Activated T-helper 17 cell treated with anti-CD3 and anti-CD28 coated beads, Interleukin-2, amount 50 U/mL, for 72 hours (primary cell): ENCODE results near the gene ARHGEF25. TPM values are rescaled to one million over a fixed set of nuclear protein-coding genes. Genes with fewer than 3 reads are reported as not detected.
"Not testable (repeated sequence)": the region's sequence is repeated elsewhere in the genome, so short reads cannot be mapped to it uniquely, and the experiment has no call there.

Source experiments
- ATAC-seq: fragments of 150-1000 bp; cut with Tn5 transposase; replicated peaks from 2 replicates; pipeline ENCODE4 v1.10.0; 2021; ENCODE audit warnings: mild to moderate bottlenecking, moderate library complexity
- H3K27ac Mint-ChIP-seq: one replicate; pipeline ENCODE4 v1.8.0; 2022; ENCODE audit warnings: mixed read lengths
- H3K27me3 Mint-ChIP-seq: one replicate; pipeline ENCODE4 v1.8.0; 2022; ENCODE audit warnings: mixed read lengths
- H3K36me3 Mint-ChIP-seq: one replicate; pipeline ENCODE4 v1.8.0; 2022; ENCODE audit warnings: low read depth, mild to moderate bottlenecking, mixed read lengths
- H3K4me1 Mint-ChIP-seq: one replicate; pipeline ENCODE4 v1.8.0; 2022; ENCODE audit warnings: mixed read lengths
- H3K4me3 Mint-ChIP-seq: one replicate; pipeline ENCODE4 v1.8.0; 2022; ENCODE audit warnings: mild to moderate bottlenecking, mixed read lengths
- H3K9me3 Mint-ChIP-seq: one replicate; pipeline ENCODE4 v1.8.0; 2022; ENCODE audit warnings: mixed read lengths
- total RNA-seq, 2 donors: library from RNA; stranded (reverse); gene quantifications; one replicate each; pipeline ENCODE4 v1.2.3, GENCODE V29; 2022

The ARHGEF25 gene
- total RNA-seq = 1 to 10 TPM; 1.5 to 1.6 TPM

GRCh38 chr12:57611108-57611826, at the start of gene ARHGEF25:
Gene ARHGEF25 (plus strand): TSS chr12:57611435. CDS start chr12:57611895, 460 bp downstream.
- ATAC-seq = peak; percentile 85
- Mint-ChIP-seq H3K27me3 (peaks cover 13% of the 10 kb centered on the region), H3K9me3 (no peaks in the 10 kb centered on the region), H3K4me1 (no peaks in the 10 kb centered on the region), H3K27ac (no peak within 1 kb of the TSS), H3K4me3 (peak within 1 kb of the TSS; percentile 60), H3K36me3 (no peaks in the 10 kb centered on the region)

- Mint-ChIP-seq H3K27me3 (peaks cover 10% of the 10 kb centered on the region), H3K27ac (no peak overlapping the region), H3K36me3 (no peaks in the 10 kb centered on the region), H3K4me3 (no peak overlapping the region), H3K9me3 (no peaks in the 10 kb centered on the region), H3K4me1 (no peaks in the 10 kb centered on the region)
- no peak for ATAC-seq
Measured at GRCh38 chr12:57563358-57563757, 47.9 kb upstream of the ARHGEF25 start.

- Mint-ChIP-seq H3K4me1 (no peaks in the 10 kb centered on the region), H3K27me3 (peaks cover 10% of the 10 kb centered on the region), H3K9me3 (no peaks in the 10 kb centered on the region), H3K4me3 (no peak overlapping the region), H3K27ac (no peak overlapping the region), H3K36me3 (no peaks in the 10 kb centered on the region)
- no peak for ATAC-seq
Measured at GRCh38 chr12:57564178-57564740, 47.0 kb upstream of the ARHGEF25 start.

GRCh38 chr12:57568838-57569237, 42.4 kb upstream of the ARHGEF25 start:
- H3K27ac Mint-ChIP-seq = no peak overlapping the region
- no peak overlapping the region for H3K4me3 Mint-ChIP-seq
- no peak for ATAC-seq
- H3K9me3 Mint-ChIP-seq = no peaks in the 10 kb centered on the region
- H3K27me3 Mint-ChIP-seq = peaks cover 10% of the 10 kb centered on the region
- H3K36me3 Mint-ChIP-seq = no peaks in the 10 kb centered on the region
- H3K4me1 Mint-ChIP-seq = no peaks in the 10 kb centered on the region

GRCh38 chr12:57569858-57570257, 41.4 kb upstream of the ARHGEF25 start:
- H3K4me3 Mint-ChIP-seq = no peak overlapping the region
- H3K36me3 Mint-ChIP-seq = no peaks in the 10 kb centered on the region
- no peaks in the 10 kb centered on the region for H3K9me3 Mint-ChIP-seq
- no peak overlapping the region for H3K27ac Mint-ChIP-seq
- no peaks in the 10 kb centered on the region for H3K4me1 Mint-ChIP-seq
- peaks cover under 1% of the 10 kb centered on the region for H3K27me3 Mint-ChIP-seq
- no peak for ATAC-seq

GRCh38 chr12:57570438-57570837, 40.8 kb upstream of the ARHGEF25 start:
- H3K4me1 Mint-ChIP-seq, ATAC-seq, H3K27ac Mint-ChIP-seq, H3K27me3 Mint-ChIP-seq, H3K4me3 Mint-ChIP-seq, H3K9me3 Mint-ChIP-seq, H3K36me3 Mint-ChIP-seq: not testable (repeated sequence)

- no peaks in the 10 kb centered on the region for H3K27me3 Mint-ChIP-seq
- no peaks in the 10 kb centered on the region for H3K9me3 Mint-ChIP-seq
- H3K4me3 Mint-ChIP-seq = no peak overlapping the region
- H3K4me1 Mint-ChIP-seq = no peaks in the 10 kb centered on the region
- ATAC-seq = no peak
- H3K36me3 Mint-ChIP-seq = no peaks in the 10 kb centered on the region
- no peak overlapping the region for H3K27ac Mint-ChIP-seq
Measured at GRCh38 chr12:57571926-57572762, 39.1 kb upstream of the ARHGEF25 start.

GRCh38 chr12:57574795-57575194, 36.4 kb upstream of the ARHGEF25 start:
- H3K27me3 Mint-ChIP-seq = no peaks in the 10 kb centered on the region
- H3K4me3 Mint-ChIP-seq = no peak overlapping the region
- H3K4me1 Mint-ChIP-seq = no peaks in the 10 kb centered on the region
- no peaks in the 10 kb centered on the region for H3K9me3 Mint-ChIP-seq
- no peak for ATAC-seq
- H3K27ac Mint-ChIP-seq = no peak overlapping the region
- no peaks in the 10 kb centered on the region for H3K36me3 Mint-ChIP-seq

GRCh38 chr12:57575771-57576612, 35.2 kb upstream of the ARHGEF25 start:
- Mint-ChIP-seq H3K27me3 (no peaks in the 10 kb centered on the region), H3K4me1 (no peaks in the 10 kb centered on the region), H3K4me3 (no peak overlapping the region), H3K9me3 (no peaks in the 10 kb centered on the region), H3K27ac (no peak overlapping the region), H3K36me3 (no peaks in the 10 kb centered on the region)
- no peak for ATAC-seq

GRCh38 chr12:57576613-57577160, 34.5 kb upstream of the ARHGEF25 start:
- ATAC-seq = no peak
- no peaks in the 10 kb centered on the region for H3K9me3 Mint-ChIP-seq
- no peaks in the 10 kb centered on the region for H3K36me3 Mint-ChIP-seq
- H3K27ac Mint-ChIP-seq = no peak overlapping the region
- H3K4me1 Mint-ChIP-seq = no peaks in the 10 kb centered on the region
- no peaks in the 10 kb centered on the region for H3K27me3 Mint-ChIP-seq
- no peak overlapping the region for H3K4me3 Mint-ChIP-seq

- Mint-ChIP-seq H3K36me3 (no peaks in the 10 kb centered on the region), H3K4me1 (peaks cover 2% of the 10 kb centered on the region), H3K4me3 (no peak overlapping the region)
Measured at GRCh38 chr12:57577981-57578758, 33.1 kb upstream of the ARHGEF25 start.

GRCh38 chr12:57579011-57579410, 32.2 kb upstream of the ARHGEF25 start:
- no peaks in the 10 kb centered on the region for H3K36me3 Mint-ChIP-seq
- H3K27ac Mint-ChIP-seq = no peak overlapping the region
- H3K27me3 Mint-ChIP-seq = peaks cover 4% of the 10 kb centered on the region
- H3K4me3 Mint-ChIP-seq = no peak overlapping the region
- H3K4me1 Mint-ChIP-seq = peaks cover 6% of the 10 kb centered on the region
- H3K9me3 Mint-ChIP-seq = no peaks in the 10 kb centered on the region
- no peak for ATAC-seq

More at GRCh38 chr12:57577981-57578758, 33.1 kb upstream of the ARHGEF25 start:
- Mint-ChIP-seq H3K27me3 (peaks cover 2% of the 10 kb centered on the region), H3K27ac (no peak overlapping the region), H3K9me3 (no peaks in the 10 kb centered on the region)
- no peak for ATAC-seq

GRCh38 chr12:57579677-57580465, 31.4 kb upstream of the ARHGEF25 start:
- Mint-ChIP-seq H3K27me3 (peaks cover 4% of the 10 kb centered on the region), H3K36me3 (no peaks in the 10 kb centered on the region), H3K27ac (peak overlapping the region; percentile 41), H3K9me3 (no peaks in the 10 kb centered on the region), H3K4me1 (peaks cover 6% of the 10 kb centered on the region), H3K4me3 (no peak overlapping the region)
- no peak for ATAC-seq
